Heart left ventricle (tissue), 16 donors: ENCODE results near the gene ABCB9. TPM values are rescaled to one million over a fixed set of nuclear protein-coding genes. Genes with fewer than 3 reads are reported as not detected.

ENCODE experiments used
- ATAC-seq, 4 donors: fragments of 200-7000 bp; cut with Tn5 transposase; one replicate each; pipeline ENCODE4 v1.9.1; 2020 to 2022; ENCODE audit warnings: moderate library complexity in 4 of 4, mild to moderate bottlenecking in 3 of 4, moderate number of reproducible peaks in 1 of 4
- DNase-seq, 5 donors: peaks; one replicate each; pipeline ENCODE4 v3.0.0-alpha.2; 2020
- H3K27ac ChIP-seq, 12 donors: fragments of 200-600 bp; sonication (generic) in 4 of 12; one replicate each; pipeline versions ENCODE4 v1.5.0 to v1.8.0; 2016 to 2022; ENCODE audit warnings: mild to moderate bottlenecking in 2 of 12
- H3K27me3 ChIP-seq, 9 donors: fragments of 200-600 bp; sonication (generic) in 2 of 9; one replicate each; pipeline versions ENCODE4 v1.5.1 to v1.8.0; 2016 to 2022; ENCODE audit warnings: mild to moderate bottlenecking in 3 of 9
- H3K36me3 ChIP-seq, 9 donors: fragments of 200-600 bp; sonication (generic) in 2 of 9; one replicate each; pipeline versions ENCODE4 v1.5.0 to v1.8.0; 2018 to 2022; ENCODE audit warnings: mild to moderate bottlenecking in 2 of 9
- H3K4me1 ChIP-seq, 12 donors: fragments of 200-600 bp; sonication (generic) in 4 of 12; one replicate each; pipeline versions ENCODE4 v1.5.0 to v1.8.0; 2016 to 2022; ENCODE audit warnings: mild to moderate bottlenecking in 3 of 12
- H3K4me3 ChIP-seq, 12 donors: fragments of 200-600 bp; sonication (generic) in 4 of 12; one replicate each; pipeline versions ENCODE4 v1.5.0 to v1.8.0; 2017 to 2022; ENCODE audit warnings: mild to moderate bottlenecking in 9 of 12, moderate library complexity in 4 of 12
- H3K9me3 ChIP-seq, 12 donors: fragments of 200-600 bp; sonication (generic) in 4 of 12; one replicate each; pipeline versions ENCODE4 v1.5.0 to v1.8.0; 2016 to 2022; ENCODE audit warnings: mild to moderate bottlenecking in 1 of 12
- POLR2A ChIP-seq, 2 donors: fragments of 450-650 bp; IDR thresholded peaks; one replicate each; pipeline ENCODE4 v1.6.1; 2017; ENCODE audit warnings: antibody characterized with exemption in 2 of 2, mild to moderate bottlenecking in 2 of 2, moderate library complexity in 2 of 2
- WGBS, 4 donors: extraction: QIAGEN DNeasy Blood & Tissue Kit in 2 of 4; methylation state at CpG; one replicate each; pipeline versions ENCODE4 v1.1.5 to v1.1.7; 2013 to 2018; 5-methylcytosine and 5-hydroxymethylcytosine counted together
- intact Hi-C, 10 donors: fragments of 100-400 bp; cut with DNase I; formaldehyde crosslinking; loops; one replicate each; pipeline versions ENCODE4 v1.11.1 to v1.14.2; 2022
- polyA plus RNA-seq, 2 donors: library from polyadenylated mRNA; stranded (reverse); fragments of 200-250 nt; gene quantifications; one replicate each; pipeline ENCODE4 v1.2.3, GENCODE V29; 2013
- total RNA-seq, 9 donors: library from RNA; depleted of rRNA in 2 of 9; stranded (reverse); fragments of >200 nt in 2 of 9; fragmentation: NEBNext Ultra II Directional in 3 of 9; extraction: Animal tissue kit (Norgen Biotek cat#: 25700) in 3 of 9; gene quantifications; one replicate each; pipeline versions ENCODE4 v1.1.0 to v1.2.4, GENCODE V29; 2016 to 2023
- TF ChIP-seq, protein P1 (sequence below), 12 donors: fragments of 200-600 bp; sonication (generic) in 4 of 12; IDR thresholded peaks; one replicate each; pipeline versions ENCODE4 v1.5.0 to v1.8.0; 2018 to 2022; ENCODE audit warnings: antibody characterized with exemption in 12 of 12, mild to moderate bottlenecking in 5 of 12
- donor health status: ischemic (EF 13 %, LVEDD 7.1; RV severe dilation, severe dysfunction).
- donor health status: healthy with polysubstance abuse.
- donor health status: DM: no; HTN: yes; CAD: no.
- donor health status: DM: no; HTN: no; CAD: no.
- donor health status: ischemic (EF 25% LVEDD 6.9; RV normal size, moderate dysfunction).
- donor health status: ischemic (EF 25% LVEDD 5.7; RV mildly dilated, moderate dysfunction).
- donor health status: healthy.
- donor health status: DM: yes; HTN: yes; CAD: no.
- donor health status: ischemic (EF 35%, LVEDD 5.7; RV mildly dilated, moderate dysfunction).
- donor health status: nonischemic (EF 11% LVEDD 7.7; RV severe dilation, severe dysfunction).
- donor health status: DM: yes; HTN: yes; CAD: no.
- donor health status: PGD.
- donor health status: ischemic (EF 29% LVEDD 5.4; RV normal size, mild dysfunction).
- donor health status: nonischemic (EF 23%, LVEDD 6.1; RV moderate dilation, normal function).

The ABCB9 gene
- total and polyA plus RNA-seq, 11 donors = 3.1 to 8.6 (median 4.6) TPM

DNA sequence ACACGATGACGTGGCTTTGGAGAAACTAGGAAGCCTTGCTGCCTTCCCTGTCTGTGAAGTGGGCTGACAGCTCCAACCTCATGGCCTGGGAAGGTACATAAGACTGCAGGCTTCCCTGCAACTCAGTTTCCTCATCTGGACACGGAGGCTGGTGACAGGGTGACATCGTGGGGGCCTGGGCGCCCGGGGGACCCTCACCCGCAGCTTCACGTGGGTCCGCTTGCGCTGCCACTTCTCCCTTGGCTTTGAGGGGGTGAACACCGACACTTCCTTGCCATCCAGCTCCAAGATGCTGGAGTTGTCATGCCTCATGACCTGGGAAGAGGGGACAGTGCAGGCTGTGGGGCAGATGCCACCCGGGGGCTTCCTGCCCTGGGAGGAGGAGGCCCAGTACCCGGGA lies 21.8 kb upstream of the ABCB9 start:
- Histone ChIP-seq H3K9me3 (no peaks in the 10 kb centered on the region), H3K27me3 (no peaks in the 10 kb centered on the region), H3K36me3 (peaks cover 0 to 74% (median 35%) of the 10 kb centered on the region in 9 donors), H3K27ac (no peak overlapping the region), H3K4me1 (peaks cover 0 to 26% (median 23%) of the 10 kb centered on the region in 12 donors), H3K4me3 (no peak overlapping the region)
- intact Hi-C loops = loop anchor here in 2 of 10 donors (10.0 kb wide), 2 partner anchors 167 to 247 kb away; partner anchors contain the start of genes PITPNM2 (in 2 of the 2), MPHOSPH9 (in 1 of the 2) and MTRFR (in 1 of the 2)
- WGBS, 4 donors = 88 to 93% (median 91%) methylated on average over 5 to 13 of the region's 13 CpGs
- TF ChIP-seq, protein P1, sequence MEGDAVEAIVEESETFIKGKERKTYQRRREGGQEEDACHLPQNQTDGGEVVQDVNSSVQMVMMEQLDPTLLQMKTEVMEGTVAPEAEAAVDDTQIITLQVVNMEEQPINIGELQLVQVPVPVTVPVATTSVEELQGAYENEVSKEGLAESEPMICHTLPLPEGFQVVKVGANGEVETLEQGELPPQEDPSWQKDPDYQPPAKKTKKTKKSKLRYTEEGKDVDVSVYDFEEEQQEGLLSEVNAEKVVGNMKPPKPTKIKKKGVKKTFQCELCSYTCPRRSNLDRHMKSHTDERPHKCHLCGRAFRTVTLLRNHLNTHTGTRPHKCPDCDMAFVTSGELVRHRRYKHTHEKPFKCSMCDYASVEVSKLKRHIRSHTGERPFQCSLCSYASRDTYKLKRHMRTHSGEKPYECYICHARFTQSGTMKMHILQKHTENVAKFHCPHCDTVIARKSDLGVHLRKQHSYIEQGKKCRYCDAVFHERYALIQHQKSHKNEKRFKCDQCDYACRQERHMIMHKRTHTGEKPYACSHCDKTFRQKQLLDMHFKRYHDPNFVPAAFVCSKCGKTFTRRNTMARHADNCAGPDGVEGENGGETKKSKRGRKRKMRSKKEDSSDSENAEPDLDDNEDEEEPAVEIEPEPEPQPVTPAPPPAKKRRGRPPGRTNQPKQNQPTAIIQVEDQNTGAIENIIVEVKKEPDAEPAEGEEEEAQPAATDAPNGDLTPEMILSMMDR (IDR thresholded peaks at IDR 0.05) = no peak
- TF ChIP-seq POLR2A (IDR thresholded peaks at IDR 0.05) = no peak
- DNase-seq (peak in 1 of 5 donors; percentile 43), ATAC-seq (no peak)

DNA sequence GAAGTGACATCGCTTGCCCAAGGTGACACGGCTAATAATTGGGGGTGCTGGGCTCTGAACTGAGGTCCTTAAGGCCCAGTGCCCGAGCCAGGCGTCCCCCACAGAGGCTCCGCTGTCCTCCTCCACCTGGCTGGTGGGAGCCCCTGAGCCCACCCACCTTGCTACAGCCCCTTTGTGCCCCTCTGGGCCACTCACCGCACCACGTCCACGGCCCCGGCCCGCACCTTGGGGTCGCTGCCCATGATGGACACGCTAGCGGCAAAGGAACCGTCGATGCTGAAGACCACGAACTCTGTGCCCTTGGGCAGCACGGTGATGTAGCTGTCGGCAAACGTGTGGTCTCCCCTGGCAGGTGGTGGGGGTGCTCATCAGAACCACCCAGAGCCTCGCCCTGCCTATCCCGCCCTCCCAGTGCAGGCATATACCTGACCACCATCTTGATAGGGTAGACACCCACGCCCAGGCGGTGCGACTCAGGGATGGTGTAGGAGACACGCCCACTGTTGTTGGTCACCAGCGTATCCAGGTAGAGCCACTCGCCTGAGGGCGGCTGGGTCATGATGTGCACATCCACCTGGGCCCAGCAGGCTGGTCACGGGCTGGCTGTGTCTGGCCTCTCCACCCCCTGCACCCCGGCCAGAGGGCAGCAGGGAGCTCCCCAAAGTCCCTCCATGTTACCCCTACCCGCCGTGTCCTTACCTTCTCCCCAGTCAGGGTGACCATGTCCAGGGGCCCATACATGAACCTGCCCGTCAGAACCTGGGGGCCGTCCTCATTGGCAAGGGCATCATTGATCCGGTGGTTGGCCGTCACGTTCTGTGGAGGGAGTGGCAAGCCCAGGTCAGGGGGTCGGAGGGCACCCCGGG lies 21.1 kb upstream of the ABCB9 start:
- DNase-seq (peak in 1 of 5 donors; percentile 56), ATAC-seq (no peak)
- Histone ChIP-seq H3K9me3 (no peaks in the 10 kb centered on the region), H3K27me3 (no peaks in the 10 kb centered on the region), H3K36me3 (peaks cover 0 to 79% (median 35%) of the 10 kb centered on the region in 9 donors), H3K27ac (no peak overlapping the region), H3K4me1 (peaks cover 4 to 33% (median 31%) of the 10 kb centered on the region in 12 donors), H3K4me3 (no peak overlapping the region)
- WGBS, 4 donors = 92 to 97% (median 95%) methylated on average over 26 to 39 of the region's 39 CpGs
- intact Hi-C loops = loop anchor here in 2 of 10 donors (10.0 kb wide), 2 partner anchors 167 to 247 kb away; partner anchors contain the start of genes PITPNM2 (in 2 of the 2), MPHOSPH9 (in 1 of the 2) and MTRFR (in 1 of the 2)
- TF ChIP-seq POLR2A (IDR thresholded peaks at IDR 0.05) = no peak
- TF ChIP-seq, protein P1 (IDR thresholded peaks at IDR 0.05) = no peak

DNA sequence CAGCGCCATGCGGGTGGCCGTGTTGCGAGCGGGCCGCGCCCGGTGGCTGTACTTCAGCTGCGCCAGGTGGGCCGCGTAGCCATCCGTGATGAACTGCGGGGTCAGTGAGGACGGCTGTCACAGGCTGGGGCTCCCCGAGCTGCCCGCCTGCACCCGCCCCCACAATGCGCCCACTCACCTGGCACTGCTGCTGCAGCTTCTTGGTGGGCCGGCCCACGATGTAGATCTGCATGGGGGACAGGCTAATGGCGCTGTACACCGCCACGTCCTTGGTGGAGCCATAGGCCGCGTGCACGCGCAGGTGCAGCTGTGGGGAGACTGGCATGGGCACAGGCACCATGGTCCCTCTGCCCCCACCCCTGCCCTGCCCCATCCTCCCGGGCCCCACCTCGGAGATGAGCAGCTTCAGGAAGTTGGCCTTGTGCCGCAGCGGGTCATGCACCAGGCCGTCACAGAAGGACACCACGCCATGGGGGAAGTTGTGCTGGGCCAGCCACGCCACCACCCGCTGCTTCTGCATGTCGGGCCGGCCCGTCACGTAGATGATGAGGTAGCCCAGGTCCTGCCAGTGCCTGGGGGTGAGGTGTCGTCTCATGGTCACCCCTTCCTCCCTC lies 20.1 kb upstream of the ABCB9 start:
- Histone ChIP-seq H3K4me3 (no peak overlapping the region), H3K27ac (no peak overlapping the region), H3K27me3 (no peaks in the 10 kb centered on the region), H3K4me1 (peaks cover 10 to 43% (median 40%) of the 10 kb centered on the region in 12 donors), H3K36me3 (peaks cover 0 to 76% (median 38%) of the 10 kb centered on the region in 9 donors), H3K9me3 (no peaks in the 10 kb centered on the region)
- WGBS, 4 donors = 94 to 100% (median 96%) methylated on average over 11 to 40 of the region's 40 CpGs
- DNase-seq = no peak
- no peak for ATAC-seq
- intact Hi-C loops = loop anchor here in 2 of 10 donors (10.0 kb wide), 2 partner anchors 168 to 248 kb away; partner anchors contain the start of genes PITPNM2 (in 2 of the 2), MPHOSPH9 (in 1 of the 2) and MTRFR (in 1 of the 2)
- TF ChIP-seq POLR2A (IDR thresholded peaks at IDR 0.05) = no peak
- TF ChIP-seq, protein P1 (IDR thresholded peaks at IDR 0.05) = no peak
